DOHH2 (cell line): ENCODE measurements around the gene GRK6.

Experiments
- H3F3A ChIP-seq: fragments of 200-600 bp; sonication (generic), shearing (Covaris generic); 2 replicates; pipeline ENCODE4 v1.6.0; 2016; ENCODE audit warnings: antibody characterized with exemption, mild to moderate bottlenecking; ENCODE audit not compliant: control insufficient read depth, insufficient read depth
- H3K27ac ChIP-seq: fragments of 200-600 bp; sonication (generic); 2 replicates; pipeline ENCODE4 v1.5.1; 2014; ENCODE audit warnings: low read depth, mild to moderate bottlenecking, low read length, moderate library complexity
- H3K27me3 ChIP-seq: fragments of 200-600 bp; sonication (generic); 2 replicates; pipeline ENCODE4 v1.6.1; 2014; ENCODE audit warnings: mild to moderate bottlenecking, low read length, mixed read lengths; ENCODE audit not compliant: control insufficient read depth
- H3K36me3 ChIP-seq: fragments of 200-600 bp; sonication (generic); 2 replicates; pipeline ENCODE4 v1.6.1; 2014; ENCODE audit warnings: mild to moderate bottlenecking, low read length, moderate library complexity, mixed read lengths; ENCODE audit not compliant: control insufficient read depth
- H3K4me1 ChIP-seq: fragments of 200-600 bp; sonication (generic); 2 replicates; pipeline ENCODE4 v1.6.1; 2014; ENCODE audit warnings: mild to moderate bottlenecking, low read length, mixed read lengths; ENCODE audit not compliant: control insufficient read depth
- H3K4me2 ChIP-seq: fragments of 200-600 bp; sonication (generic); 2 replicates; pipeline ENCODE4 v1.6.0; 2014; ENCODE audit warnings: mild to moderate bottlenecking, low read length, moderate library complexity
- H3K4me3 ChIP-seq: fragments of 200-600 bp; sonication (generic); 2 replicates; pipeline ENCODE4 v1.5.1; 2014; ENCODE audit warnings: mild to moderate bottlenecking, low read length, mixed read lengths
- H3K79me2 ChIP-seq: fragments of 200-600 bp; sonication (generic); 2 replicates; pipeline ENCODE4 v1.6.1; 2014; ENCODE audit warnings: mild to moderate bottlenecking, low read length, mixed read lengths; ENCODE audit not compliant: control insufficient read depth
- H3K9me2 ChIP-seq: fragments of 200-600 bp; sonication (generic); replicated peaks from 2 replicates; pipeline ENCODE4 v1.6.1; 2014; ENCODE audit warnings: mild to moderate bottlenecking, low read length, mixed read lengths; ENCODE audit not compliant: control insufficient read depth
- H3K9me3 ChIP-seq: fragments of 200-600 bp; sonication (generic); 2 replicates; pipeline ENCODE4 v1.6.1; 2014; ENCODE audit warnings: antibody characterized with exemption, low read length, mixed read lengths; ENCODE audit not compliant: control insufficient read depth, insufficient read depth
- H4K20me1 ChIP-seq: fragments of 200-600 bp; sonication (generic); 2 replicates; pipeline ENCODE4 v1.6.0; 2014; ENCODE audit warnings: low read depth, mild to moderate bottlenecking, antibody characterized with exemption, low read length, moderate library complexity; ENCODE audit not compliant: control insufficient read depth, insufficient read depth
- EZH2phosphoT487 ChIP-seq: fragments of 200-600 bp; sonication (generic); IDR thresholded peaks from 2 replicates; pipeline ENCODE4 v1.6.1; 2017; ENCODE audit warnings: borderline replicate concordance, mild to moderate bottlenecking, antibody characterized with exemption, low read length, moderate library complexity, mixed read lengths
- TF ChIP-seq, protein P1 (sequence below): fragments of 200-600 bp; sonication (generic); IDR thresholded peaks from one replicate; pipeline ENCODE4 v1.5.1; 2014; ENCODE audit warnings: antibody characterized with exemption, mild to moderate bottlenecking, low read depth, low read length; ENCODE audit not compliant: poor library complexity, severe bottlenecking

The GRK6 gene

DNA sequence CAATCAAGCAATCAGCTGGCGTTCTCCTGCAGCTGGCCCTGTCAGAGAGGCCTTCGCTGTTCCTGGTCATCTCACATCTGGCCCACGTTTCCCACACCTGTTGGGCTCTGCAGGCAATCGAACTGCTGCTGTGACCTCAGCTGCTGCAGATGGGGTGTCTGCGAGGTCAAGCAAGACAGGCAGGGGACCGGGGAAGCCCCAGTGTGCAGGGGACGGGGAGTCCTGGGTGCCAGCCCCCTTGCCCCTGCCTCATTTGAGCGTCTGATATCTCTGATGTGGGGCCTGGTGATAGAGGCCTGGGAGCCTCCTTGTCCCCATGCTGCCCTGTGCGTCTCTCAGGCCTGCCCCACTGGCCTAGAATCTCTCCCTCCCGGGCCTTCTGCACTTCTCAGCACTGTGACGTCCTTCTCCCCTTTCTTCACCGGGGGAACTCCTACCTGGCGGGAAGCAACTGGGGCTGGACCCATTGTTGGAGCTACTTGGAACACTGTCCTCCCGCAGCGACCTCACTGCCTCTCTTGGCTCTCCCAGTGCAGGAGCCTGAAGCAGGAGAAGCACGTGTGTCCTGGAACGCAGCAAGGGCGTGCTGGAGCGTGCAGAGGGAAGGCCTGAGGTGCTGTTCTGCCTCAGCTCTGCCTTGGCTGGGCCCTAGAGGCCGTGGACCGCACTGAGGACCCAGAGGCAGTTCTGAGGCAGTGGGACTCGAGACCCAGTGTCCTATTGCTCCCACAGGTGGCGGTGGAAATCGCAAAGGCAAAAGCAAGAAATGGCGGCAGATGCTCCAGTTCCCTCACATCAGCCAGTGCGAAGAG is 3.9 kb downstream of the GRK6 start:
- H3K27me3 ChIP-seq, result no peaks in the 10 kb centered on the region
- peaks cover 53% of the 10 kb centered on the region for H3K79me2 ChIP-seq
- peaks cover 23% of the 10 kb centered on the region for H3F3A ChIP-seq
- H3K4me3 ChIP-seq, result peak overlapping the region; percentile 77
- no peaks in the 10 kb centered on the region for H3K9me2 ChIP-seq
- H3K4me2 ChIP-seq, result peak overlapping the region; percentile 90
- TF ChIP-seq EZH2phosphoT487, result no peak
- TF ChIP-seq, protein P1, sequence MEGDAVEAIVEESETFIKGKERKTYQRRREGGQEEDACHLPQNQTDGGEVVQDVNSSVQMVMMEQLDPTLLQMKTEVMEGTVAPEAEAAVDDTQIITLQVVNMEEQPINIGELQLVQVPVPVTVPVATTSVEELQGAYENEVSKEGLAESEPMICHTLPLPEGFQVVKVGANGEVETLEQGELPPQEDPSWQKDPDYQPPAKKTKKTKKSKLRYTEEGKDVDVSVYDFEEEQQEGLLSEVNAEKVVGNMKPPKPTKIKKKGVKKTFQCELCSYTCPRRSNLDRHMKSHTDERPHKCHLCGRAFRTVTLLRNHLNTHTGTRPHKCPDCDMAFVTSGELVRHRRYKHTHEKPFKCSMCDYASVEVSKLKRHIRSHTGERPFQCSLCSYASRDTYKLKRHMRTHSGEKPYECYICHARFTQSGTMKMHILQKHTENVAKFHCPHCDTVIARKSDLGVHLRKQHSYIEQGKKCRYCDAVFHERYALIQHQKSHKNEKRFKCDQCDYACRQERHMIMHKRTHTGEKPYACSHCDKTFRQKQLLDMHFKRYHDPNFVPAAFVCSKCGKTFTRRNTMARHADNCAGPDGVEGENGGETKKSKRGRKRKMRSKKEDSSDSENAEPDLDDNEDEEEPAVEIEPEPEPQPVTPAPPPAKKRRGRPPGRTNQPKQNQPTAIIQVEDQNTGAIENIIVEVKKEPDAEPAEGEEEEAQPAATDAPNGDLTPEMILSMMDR, result no peak
- H3K36me3 ChIP-seq, result peaks cover 69% of the 10 kb centered on the region
- peak overlapping the region; percentile 94 for H3K27ac ChIP-seq
- peaks cover 6% of the 10 kb centered on the region; the same call in 1 of the 2 replicates for H4K20me1 ChIP-seq
- H3K9me3 ChIP-seq, result no peaks in the 10 kb centered on the region
- peaks cover 60% of the 10 kb centered on the region for H3K4me1 ChIP-seq

DNA sequence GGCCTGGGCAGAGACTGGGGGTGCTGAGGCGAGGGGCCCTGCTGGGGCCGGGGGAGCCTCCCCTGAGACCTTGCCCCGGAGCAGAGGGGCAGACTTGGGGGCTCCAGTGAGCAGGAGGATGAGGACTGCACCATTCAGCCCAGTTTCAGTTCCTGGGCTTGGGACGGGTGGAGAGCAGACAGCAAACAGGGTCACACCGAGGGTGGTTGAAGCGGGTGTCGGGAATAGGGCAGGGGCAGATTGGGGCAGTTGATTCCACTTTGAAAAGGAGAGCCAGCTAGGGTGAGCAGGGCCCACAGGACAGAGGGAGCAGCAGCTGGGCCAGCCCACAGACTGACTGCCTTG is 4.5 kb downstream of the GRK6 start:
- Histone ChIP-seq H3F3A (peaks cover 23% of the 10 kb centered on the region), H4K20me1 (peaks cover 6% of the 10 kb centered on the region; the same call in 1 of the 2 replicates), H3K4me1 (peaks cover 55% of the 10 kb centered on the region)

DNA sequence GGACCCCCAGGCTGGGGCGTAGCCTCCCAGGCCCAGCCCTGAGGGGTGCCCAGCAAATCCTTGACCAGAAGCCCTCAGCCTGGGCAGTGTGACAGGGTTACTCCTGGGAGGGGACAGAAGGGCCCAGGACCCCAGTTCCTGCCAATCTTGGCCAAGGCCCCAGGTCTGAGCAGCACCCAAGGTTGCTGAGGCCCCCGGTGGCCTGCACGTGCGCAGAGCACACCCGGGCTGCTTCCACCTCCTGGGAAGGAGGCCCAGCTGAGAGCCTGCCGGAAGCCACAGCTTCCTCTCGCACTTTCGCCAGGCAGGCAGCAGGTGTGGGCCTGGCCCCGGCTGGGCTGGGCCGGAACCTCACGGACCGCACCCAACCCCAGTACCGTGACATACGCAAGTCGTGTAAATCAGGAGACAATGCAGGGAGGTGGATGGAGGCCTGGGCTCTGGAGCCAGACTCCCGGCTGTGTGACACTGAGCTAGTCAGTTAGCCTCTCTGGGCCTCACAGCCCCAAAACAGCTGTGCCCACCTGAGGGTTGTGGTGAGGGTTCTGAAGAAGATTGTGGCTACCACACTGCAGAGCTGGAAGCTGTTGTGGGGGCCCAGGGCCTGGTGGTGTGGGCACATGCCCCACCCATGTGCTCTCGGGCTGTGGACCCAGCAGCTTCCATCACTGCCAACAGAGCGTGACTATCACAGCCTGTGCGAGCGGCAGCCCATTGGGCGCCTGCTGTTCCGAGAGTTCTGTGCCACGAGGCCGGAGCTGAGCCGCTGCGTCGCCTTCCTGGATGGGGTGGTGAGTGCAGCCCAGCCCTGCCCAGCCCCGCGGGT is 5.1 kb downstream of the GRK6 start:
- H3K27ac ChIP-seq, result peak overlapping the region; percentile 94
- H3K9me3 ChIP-seq, result no peaks in the 10 kb centered on the region
- H3K36me3 ChIP-seq, result peaks cover 80% of the 10 kb centered on the region
- TF ChIP-seq, protein P1, result no peak
- H3K4me3 ChIP-seq, result peak overlapping the region; percentile 77
- peaks cover 55% of the 10 kb centered on the region for H3K4me1 ChIP-seq
- no peaks in the 10 kb centered on the region for H3K9me2 ChIP-seq
- peaks cover 53% of the 10 kb centered on the region for H3K79me2 ChIP-seq
- peaks cover 6% of the 10 kb centered on the region; the same call in 1 of the 2 replicates for H4K20me1 ChIP-seq
- no peaks in the 10 kb centered on the region for H3K27me3 ChIP-seq
- peaks cover 23% of the 10 kb centered on the region for H3F3A ChIP-seq
- H3K4me2 ChIP-seq, result peak overlapping the region; percentile 90

More for the DNA sequence above, 4.5 kb downstream of the GRK6 start:
- no peaks in the 10 kb centered on the region for H3K27me3 ChIP-seq
- no peaks in the 10 kb centered on the region for H3K9me3 ChIP-seq
- TF ChIP-seq EZH2phosphoT487, result no peak
- TF ChIP-seq, protein P1, result no peak
- H3K4me2 ChIP-seq, result peak overlapping the region; percentile 90
- peaks cover 75% of the 10 kb centered on the region for H3K36me3 ChIP-seq
- peak overlapping the region; percentile 94 for H3K27ac ChIP-seq
- H3K79me2 ChIP-seq, result peaks cover 53% of the 10 kb centered on the region
- peak overlapping the region; percentile 77 for H3K4me3 ChIP-seq
- H3K9me2 ChIP-seq, result no peaks in the 10 kb centered on the region
